ENCODE measurements around the gene VARS2.

DNA sequence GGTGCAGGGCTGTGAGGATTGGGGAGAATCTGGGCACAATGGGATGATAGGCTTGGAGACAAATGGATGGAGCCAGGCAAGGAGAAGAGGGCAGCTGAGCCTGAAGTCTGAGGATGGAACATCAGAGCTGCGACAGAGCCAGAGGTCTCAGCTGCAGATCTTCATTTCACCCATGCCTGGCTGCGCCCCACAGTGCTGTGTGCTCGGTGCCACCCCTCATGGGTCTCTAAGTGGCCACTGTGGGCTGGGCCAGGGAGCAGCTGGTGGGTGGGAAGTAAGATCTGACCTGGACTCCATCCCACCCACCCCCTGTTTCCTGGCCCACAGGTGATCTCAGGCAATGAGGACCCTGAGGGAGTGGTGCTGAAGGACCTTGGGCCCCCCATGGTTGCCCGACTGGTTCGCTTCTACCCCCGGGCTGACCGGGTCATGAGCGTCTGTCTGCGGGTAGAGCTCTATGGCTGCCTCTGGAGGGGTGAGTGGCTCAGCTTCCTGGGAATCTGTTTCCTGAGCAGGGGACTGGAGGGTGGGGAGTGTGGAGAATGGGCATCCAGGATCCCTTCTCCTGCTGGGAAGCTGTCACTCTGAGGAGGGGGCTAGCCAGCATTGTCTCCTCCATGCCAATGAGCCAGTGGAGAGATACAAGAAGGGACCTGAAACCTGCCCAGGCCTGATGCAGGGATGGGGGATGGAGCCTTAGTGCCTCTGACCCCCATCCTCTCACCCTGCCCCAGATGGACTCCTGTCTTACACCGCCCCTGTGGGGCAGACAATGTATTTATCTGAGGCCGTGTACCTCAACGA, 23.2 kb upstream of the VARS2 start:
- TF ChIP-seq, protein P1, sequence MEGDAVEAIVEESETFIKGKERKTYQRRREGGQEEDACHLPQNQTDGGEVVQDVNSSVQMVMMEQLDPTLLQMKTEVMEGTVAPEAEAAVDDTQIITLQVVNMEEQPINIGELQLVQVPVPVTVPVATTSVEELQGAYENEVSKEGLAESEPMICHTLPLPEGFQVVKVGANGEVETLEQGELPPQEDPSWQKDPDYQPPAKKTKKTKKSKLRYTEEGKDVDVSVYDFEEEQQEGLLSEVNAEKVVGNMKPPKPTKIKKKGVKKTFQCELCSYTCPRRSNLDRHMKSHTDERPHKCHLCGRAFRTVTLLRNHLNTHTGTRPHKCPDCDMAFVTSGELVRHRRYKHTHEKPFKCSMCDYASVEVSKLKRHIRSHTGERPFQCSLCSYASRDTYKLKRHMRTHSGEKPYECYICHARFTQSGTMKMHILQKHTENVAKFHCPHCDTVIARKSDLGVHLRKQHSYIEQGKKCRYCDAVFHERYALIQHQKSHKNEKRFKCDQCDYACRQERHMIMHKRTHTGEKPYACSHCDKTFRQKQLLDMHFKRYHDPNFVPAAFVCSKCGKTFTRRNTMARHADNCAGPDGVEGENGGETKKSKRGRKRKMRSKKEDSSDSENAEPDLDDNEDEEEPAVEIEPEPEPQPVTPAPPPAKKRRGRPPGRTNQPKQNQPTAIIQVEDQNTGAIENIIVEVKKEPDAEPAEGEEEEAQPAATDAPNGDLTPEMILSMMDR (IDR thresholded peaks at IDR 0.05), result no peak
- no peak for TF ChIP-seq EP300 (IDR thresholded peaks at IDR 0.05)
